H54 (cell line): ENCODE results near the gene PAM16.
"Not testable (repeated sequence)": the region's sequence is repeated elsewhere in the genome, so short reads cannot be mapped to it uniquely, and the experiment has no call there.

Experiments used
- DNase-seq: peaks from one replicate; pipeline ENCODE4 v3.0.0; 2011; ENCODE audit warnings: low spot score, mixed read lengths; ENCODE audit not compliant: insufficient read length
- FAIRE-seq: peaks from 3 replicates; lab custom pipeline; 2011; peaks lifted over from hg19 to GRCh38; lab: Jason Lieb, UNC
- POLR2A ChIP-seq: IDR thresholded peaks from 2 replicates; pipeline ENCODE4 v1.6.1; 2011; ENCODE audit warnings: low read depth, mild to moderate bottlenecking, low read length

PAM16 gene

GRCh38 chr16:4358236-4358635 lies 7.1 kb upstream of the PAM16 start:
- FAIRE-seq (no peak), DNase-seq (no peak)
- TF ChIP-seq POLR2A: no peak

DNA sequence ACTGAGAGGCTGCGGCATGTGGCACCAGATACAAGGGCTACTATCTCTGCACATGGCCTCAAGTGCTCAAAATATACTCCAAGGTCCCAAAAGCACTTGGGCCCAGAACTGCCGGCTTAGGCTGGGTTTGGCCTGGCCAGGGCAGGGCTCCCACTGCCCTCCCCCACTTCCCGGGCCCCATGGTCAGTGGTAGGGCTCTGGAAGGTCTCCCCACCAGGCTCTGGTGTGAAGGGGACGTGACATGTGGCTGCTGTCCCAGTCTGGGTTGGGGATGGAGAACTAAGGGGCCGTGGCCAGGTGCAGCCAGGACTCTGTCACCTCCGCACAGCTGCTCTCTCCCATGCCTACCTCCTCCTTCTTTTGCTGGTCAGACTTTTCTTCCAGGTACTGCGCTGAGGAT lies 5.7 kb upstream of the PAM16 start:
- no peak for FAIRE-seq
- DNase-seq: no peak
- no peak for TF ChIP-seq POLR2A

- no peak for FAIRE-seq
- TF ChIP-seq POLR2A: no peak
- no peak for DNase-seq
Measured at GRCh38 chr16:4354512-4355409, 3.6 kb upstream of the PAM16 start.

DNA sequence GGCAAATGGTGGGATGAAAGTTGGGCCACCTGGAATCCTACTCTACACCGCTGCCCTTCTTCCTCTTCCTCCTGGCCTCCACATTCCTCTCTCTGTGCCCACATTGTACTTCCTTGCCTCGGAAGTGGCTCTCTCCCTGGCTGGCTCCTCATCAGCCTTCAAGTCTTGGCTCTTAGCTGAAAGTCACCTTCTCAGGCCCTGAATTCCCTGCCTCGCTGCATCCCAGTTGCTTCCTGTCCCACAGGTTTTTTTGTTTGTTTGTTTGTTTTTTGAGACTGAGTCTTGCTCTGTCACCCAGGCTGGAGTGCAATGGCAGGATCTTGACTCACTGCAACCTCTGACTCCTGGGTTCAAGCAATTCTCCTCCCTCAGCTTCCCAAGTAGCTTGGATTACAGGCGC lies 2.6 kb upstream of the PAM16 start:
- TF ChIP-seq POLR2A: no peak
- DNase-seq: no peak
- no peak for FAIRE-seq

- DNase-seq (no peak), FAIRE-seq (no peak)
- no peak for TF ChIP-seq POLR2A
Measured at GRCh38 chr16:4352843-4353242, 1.7 kb upstream of the PAM16 start.

DNA sequence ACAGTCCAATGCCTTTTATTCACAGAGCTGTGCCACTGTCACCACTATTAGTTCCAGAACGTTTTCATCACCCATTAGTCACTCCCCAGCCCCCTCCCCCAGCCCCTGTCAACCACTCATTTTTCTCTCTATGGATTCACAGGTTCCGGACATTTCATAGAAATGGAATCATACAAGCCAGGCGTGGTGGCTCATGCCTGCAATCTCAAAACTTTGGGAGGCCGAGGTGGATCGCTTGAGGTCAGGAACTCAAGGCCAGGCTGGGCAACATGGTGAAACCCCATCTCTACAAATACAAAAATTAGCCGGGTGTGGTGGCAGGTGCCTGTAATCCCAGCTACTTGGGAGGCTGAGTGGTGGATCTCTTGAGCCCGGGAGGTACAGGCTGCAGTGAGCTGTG lies 759 bp upstream of the PAM16 start:
- FAIRE-seq: no peak
- DNase-seq: no peak
- TF ChIP-seq POLR2A: no peak

DNA sequence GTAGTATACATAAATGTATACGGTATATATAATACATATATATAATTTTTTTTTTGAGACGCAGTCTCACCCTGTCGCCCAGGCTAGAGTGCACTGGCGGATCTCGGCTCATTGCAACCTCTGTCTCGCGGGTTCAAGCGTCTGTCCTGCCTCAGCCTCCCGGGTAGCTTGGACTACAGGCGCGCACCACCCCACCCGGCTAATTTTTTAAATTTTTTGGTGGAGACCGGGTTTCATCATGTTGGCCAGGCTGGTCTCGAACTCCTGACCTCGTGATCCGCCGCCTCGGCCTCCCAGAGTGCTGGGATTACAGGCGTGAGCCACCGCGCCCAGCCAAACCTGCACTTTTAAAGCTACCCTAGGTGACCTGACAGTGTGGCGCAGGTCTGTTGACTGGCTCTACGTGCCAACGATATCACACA lies 745 bp downstream of the PAM16 start:
- TF ChIP-seq POLR2A: no peak
- DNase-seq (no peak), FAIRE-seq (no peak)

- no peak for TF ChIP-seq POLR2A
- FAIRE-seq (no peak), DNase-seq (no peak)
Measured at GRCh38 chr16:4349332-4349731, 1.8 kb downstream of the PAM16 start.

DNA sequence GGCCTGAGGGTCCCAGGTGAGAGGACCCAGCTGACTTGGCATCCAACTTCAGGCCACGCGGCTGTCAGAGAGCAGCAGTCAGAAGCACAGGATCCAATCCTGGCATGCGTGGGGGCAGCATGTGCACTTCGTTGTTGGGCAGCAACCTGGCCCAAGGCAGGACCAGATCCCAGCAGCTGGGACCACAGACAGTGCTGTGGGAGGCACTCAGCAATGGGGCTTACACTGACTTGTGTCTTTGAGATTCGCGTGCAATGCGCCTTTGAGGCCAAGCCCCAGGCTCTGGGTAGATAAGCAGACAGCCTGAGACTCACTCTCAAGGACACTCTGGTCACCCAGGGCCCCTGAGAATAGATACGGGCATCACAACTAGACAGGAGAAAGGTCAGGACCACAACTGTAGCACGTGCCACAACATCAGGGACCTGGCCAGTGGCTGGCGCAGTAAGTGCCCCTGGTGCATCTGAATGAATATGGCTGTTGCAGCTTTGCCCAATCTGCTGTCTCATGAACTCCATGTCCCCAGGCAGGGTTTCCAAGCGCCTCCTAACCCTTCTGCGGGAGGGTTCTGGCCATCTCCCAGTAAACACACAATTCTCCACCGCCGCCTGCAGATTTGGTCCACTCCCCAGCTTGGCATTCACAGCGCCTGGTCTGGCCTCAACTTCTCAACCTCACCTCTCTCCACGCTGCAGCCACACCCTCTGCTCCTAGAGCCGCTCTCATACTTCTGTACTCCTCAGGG lies 3.2 kb downstream of the PAM16 start:
- TF ChIP-seq POLR2A: no peak
- DNase-seq (no peak), FAIRE-seq (no peak)

DNA sequence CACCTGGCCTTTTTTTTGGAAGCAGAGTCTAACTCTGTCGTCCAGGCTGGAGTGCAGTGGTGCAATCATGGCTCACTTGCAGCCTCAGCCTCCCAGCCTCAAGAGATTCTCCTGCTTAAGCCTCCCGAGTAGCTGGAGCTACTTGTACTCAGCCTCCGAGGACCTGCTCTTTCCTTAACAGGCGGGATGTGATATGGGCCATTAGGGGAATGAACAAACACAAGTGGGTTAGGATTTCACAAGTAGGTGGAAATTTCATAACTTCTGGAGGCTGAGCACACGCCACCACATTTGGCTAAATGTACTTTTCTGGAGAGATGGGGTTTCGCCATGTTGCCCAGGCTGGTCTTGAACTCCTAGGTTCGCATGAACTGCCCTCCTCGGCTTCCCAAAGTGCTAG lies 4.1 kb downstream of the PAM16 start:
- TF ChIP-seq POLR2A: no peak
- DNase-seq (no peak), FAIRE-seq (no peak)

DNA sequence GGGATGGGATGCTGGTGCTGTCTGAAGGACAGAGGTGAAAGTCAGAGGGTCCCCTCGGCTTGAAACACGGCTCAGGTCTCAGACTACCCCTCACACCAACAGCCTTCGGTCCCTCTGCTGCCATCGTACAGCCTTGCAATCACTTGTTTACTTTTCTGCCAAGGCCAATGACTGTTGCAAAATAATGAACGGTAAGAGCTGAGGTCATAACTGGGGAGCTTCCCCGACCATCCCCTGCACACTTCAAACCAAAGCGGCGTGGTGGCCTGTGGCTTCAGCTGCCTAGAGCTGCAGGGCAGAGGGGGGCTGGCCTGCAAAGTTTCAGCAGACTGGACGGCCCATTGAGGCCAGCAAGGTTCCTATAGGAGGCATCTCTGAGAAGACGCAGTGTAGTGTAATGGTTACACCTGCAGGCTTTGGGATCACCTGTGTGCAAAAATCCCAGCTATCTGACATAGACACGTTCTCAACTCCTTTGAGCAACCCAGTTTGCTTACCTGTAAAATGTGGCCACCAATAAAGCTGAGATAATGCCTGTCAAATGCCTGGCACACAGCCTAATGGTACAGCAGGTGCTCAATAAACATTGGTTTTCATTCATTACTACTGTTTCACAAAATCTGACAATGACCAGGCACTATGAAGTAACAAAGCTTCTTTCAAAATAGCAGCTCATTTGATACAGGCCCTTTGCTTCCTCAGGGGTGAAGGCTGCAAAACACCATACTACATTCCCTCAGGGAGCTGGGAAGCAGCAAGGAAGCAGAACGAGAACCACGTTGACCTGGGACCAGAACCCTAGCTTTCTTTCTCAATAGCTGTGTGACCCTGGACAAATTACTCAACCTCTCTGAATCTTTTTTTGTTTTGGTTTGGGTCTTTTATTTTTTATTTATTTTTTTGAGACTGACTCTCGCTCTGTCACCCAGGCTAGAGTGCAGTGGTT lies 5.0 kb downstream of the PAM16 start:
- no peak for FAIRE-seq
- no peak for DNase-seq
- no peak for TF ChIP-seq POLR2A

GRCh38 chr16:4344983-4345835 lies 5.9 kb downstream of the PAM16 start:
- no peak for TF ChIP-seq POLR2A
- DNase-seq: no peak
- FAIRE-seq: no peak

DNA sequence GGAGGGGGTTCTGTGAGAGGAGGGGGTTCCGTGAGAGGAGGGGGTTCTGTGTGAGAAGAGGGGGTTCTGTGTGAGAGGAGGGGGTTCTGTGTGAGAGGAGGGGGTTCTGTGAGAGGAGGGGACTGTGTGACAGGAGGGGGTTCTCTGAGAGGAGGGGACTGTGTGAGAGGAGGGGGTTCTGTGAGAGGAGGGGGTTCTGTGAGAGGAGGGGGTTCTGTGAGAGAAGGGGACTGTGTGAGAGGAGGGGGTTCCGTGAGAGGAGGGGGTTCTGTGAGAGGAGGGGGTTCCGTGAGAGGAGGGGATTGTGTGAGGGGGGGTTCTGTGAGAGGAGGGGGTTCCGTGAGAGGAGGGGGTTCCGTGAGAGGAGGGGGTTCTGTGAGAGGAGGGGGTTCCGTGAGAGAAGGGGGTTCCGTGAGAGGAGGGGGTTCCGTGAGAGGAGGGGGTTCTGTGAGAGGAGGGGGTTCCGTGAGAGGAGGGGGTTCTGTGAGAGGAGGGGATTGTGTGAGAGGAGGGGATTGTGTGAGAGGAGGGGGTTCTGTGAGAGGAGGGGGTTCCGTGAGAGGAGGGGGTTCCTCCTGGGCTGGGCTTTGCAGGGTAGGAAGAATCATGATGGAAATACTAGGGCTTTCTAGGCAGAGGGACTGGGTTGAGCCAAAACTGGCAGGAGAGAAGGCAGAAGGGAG lies 6.7 kb downstream of the PAM16 start:
- FAIRE-seq: not testable (repeated sequence)

More for the DNA sequence above, 6.7 kb downstream of the PAM16 start:
- DNase-seq: not testable (repeated sequence)
